HFF-Myc (cell line): Measurements from ENCODE around the gene NTM.

Experiments used
- DNase-seq: peaks from one replicate; pipeline ENCODE4 v3.0.0-alpha.2; 2011; ENCODE audit warnings: low read depth; ENCODE audit errors: extremely low read depth
- H3K4me3 ChIP-seq: replicated peaks from 2 replicates; pipeline ENCODE4 v1.5.1; 2011; ENCODE audit warnings: low read depth, mild to moderate bottlenecking, control low read depth, low read length
- TF ChIP-seq, protein P1 (sequence below): IDR thresholded peaks from 2 replicates; pipeline ENCODE4 v1.5.1; 2012; ENCODE audit warnings: mild to moderate bottlenecking, low read depth, low read length, control low read depth; ENCODE audit errors: missing control alignments

Gene NTM

DNA sequence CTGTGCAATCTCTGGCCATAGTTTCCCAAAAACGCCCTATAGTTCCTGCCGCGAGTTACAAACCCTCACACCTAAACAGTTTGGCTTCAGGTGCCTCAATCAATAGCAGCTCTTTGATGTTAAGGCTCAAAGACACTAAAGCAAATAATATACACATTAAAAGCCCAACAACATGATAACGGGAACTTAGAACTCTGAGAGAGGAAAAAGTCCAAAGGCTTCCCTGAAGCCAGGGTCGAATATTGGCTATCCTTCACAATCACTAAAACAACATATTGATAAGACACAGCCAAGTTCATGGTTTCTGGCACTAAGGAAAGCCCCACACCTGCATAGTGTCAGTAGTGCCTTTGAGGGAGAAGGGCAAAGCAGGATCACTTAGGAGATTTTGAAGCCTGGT is 54.9 kb downstream of the NTM start:
- H3K4me3 ChIP-seq = no peak overlapping the region
- TF ChIP-seq, protein P1, sequence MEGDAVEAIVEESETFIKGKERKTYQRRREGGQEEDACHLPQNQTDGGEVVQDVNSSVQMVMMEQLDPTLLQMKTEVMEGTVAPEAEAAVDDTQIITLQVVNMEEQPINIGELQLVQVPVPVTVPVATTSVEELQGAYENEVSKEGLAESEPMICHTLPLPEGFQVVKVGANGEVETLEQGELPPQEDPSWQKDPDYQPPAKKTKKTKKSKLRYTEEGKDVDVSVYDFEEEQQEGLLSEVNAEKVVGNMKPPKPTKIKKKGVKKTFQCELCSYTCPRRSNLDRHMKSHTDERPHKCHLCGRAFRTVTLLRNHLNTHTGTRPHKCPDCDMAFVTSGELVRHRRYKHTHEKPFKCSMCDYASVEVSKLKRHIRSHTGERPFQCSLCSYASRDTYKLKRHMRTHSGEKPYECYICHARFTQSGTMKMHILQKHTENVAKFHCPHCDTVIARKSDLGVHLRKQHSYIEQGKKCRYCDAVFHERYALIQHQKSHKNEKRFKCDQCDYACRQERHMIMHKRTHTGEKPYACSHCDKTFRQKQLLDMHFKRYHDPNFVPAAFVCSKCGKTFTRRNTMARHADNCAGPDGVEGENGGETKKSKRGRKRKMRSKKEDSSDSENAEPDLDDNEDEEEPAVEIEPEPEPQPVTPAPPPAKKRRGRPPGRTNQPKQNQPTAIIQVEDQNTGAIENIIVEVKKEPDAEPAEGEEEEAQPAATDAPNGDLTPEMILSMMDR = no peak
- DNase-seq = no peak

GRCh38 chr11:131428853-131429252 is 58.4 kb downstream of the NTM start:
- TF ChIP-seq, protein P1 = no peak

DNA sequence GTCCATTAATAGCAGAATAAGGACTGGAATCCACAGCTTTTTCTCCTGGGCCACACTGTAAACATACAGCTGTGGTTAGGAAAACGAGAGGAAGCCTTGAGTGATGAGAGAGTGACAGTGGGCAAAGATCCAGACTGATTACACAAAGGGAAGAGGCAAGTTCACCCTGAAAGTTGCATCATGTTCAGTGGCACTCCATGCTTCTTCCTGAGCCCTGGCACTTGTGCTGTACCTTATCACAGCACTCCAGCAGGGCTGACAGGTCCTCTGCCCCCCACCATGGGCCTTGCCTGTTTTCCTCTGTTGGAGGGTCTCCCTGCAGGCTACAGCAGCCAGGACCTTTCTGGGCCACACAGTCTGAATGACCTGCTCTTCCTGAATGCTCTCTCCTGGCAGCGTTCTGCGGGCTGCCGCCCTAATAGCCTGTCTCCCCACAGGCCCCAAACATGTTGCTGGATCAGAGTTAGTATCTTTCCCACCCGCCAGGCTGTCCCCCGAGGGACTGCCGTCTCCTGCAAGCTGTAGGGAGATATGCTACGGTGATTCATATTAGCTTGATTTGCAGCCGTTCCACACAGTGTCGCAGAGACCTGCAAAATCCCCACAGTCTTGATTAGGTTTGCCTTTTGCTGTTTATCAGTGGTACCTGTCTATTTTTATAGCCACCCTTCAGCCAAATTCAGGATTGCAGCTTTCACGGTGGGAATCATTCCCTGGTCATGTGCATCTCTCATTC is 60.2 kb downstream of the NTM start:
- TF ChIP-seq, protein P1 = no peak
- no peak for DNase-seq
- no peak overlapping the region for H3K4me3 ChIP-seq

More at GRCh38 chr11:131428853-131429252, 58.4 kb downstream of the NTM start:
- no peak for DNase-seq
- H3K4me3 ChIP-seq = no peak overlapping the region

DNA sequence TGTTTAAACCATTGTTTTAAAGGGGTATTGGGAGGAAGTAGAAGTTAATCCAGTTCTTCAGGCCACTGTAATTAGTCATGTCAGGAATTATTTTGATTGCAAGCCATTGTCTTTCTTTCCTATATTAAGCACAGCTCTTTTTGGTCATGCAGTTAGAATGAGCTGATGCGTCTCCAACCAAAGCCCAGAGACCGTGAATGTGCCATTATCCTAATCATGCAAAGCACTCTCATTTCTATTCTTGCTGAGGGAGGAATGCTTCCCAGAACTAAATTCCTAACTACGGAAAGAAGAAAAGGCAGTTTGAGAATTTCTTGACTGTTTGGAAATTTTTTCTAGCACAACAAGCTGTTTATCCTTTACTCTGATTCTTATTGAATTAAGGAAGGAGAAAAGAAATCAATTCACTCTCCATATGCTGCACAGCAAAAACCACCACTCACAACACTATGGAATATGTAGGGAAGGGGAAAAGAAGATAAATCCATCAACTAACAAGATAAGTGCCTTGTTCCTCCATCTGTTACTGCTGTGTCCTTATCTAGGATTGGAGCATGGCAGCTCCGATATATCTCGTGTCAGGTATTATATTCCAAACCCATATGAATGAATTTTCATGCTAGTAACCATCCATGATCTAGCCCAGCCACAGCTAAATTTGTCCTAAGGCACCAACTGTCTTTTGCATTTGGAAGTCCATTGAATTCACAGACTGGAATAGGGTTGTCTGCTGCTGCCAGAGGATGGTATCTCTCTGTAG is 70.8 kb downstream of the NTM start:
- no peak overlapping the region for H3K4me3 ChIP-seq
- no peak for DNase-seq
- TF ChIP-seq, protein P1 = no peak

- no peak overlapping the region for H3K4me3 ChIP-seq
- DNase-seq = no peak
- TF ChIP-seq, protein P1 = no peak
Measured at GRCh38 chr11:131446590-131447275, 76.3 kb downstream of the NTM start.

DNA sequence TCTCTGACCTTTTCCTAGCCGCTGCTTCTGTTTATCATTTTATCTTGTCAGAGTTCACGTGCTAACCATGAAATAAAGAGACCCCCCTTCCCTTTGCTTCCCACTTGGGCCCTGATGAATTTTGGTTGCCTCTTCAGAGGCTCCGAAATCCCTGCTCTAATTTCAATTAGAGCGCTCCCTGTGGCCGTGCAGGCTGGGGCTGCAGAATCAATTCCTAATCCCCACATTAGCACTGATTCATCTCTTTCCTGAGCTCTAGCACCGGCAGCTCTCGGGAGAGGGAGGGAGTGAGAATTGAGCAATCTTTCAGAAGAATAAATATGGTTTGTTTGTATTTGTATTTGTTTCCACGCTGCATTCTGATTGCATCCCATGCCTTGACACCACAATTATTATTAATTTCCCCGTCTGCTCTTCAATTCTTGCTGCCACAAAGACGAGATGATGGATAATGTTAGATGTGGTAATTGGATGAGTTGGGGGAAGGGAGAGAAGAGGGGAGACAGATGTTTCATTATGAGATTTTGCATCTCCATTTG is 76.9 kb downstream of the NTM start:
- DNase-seq = no peak
- TF ChIP-seq, protein P1 = no peak
- no peak overlapping the region for H3K4me3 ChIP-seq
